PFSK-1 (cell line): ENCODE results near the gene IFNL2.

Experiments used
- POLR2AphosphoS5 ChIP-seq: IDR thresholded peaks from 2 replicates; pipeline ENCODE4 v1.6.1; 2012; ENCODE audit warnings: low read depth, mild to moderate bottlenecking, control low read depth, low read length, moderate library complexity
- REST ChIP-seq, 2 experiments: IDR thresholded peaks; 2 replicates each; pipeline versions ENCODE4 v1.6.1 to v1.8.0; 2011 to 2012; ENCODE audit warnings: low read depth in 2 of 2, low read length in 2 of 2, control low read depth in 1 of 2, inconsistent platforms in 1 of 2, mild to moderate bottlenecking in 1 of 2, moderate library complexity in 1 of 2; ENCODE audit not compliant: insufficient read depth in 1 of 2
- SIN3A ChIP-seq: IDR thresholded peaks from 2 replicates; pipeline ENCODE4 v1.6.1; 2012; ENCODE audit warnings: mild to moderate bottlenecking, low read length, moderate library complexity, borderline replicate concordance; ENCODE audit not compliant: insufficient read depth
- TAF1 ChIP-seq: IDR thresholded peaks from 2 replicates; pipeline ENCODE4 v1.6.1; 2012; ENCODE audit warnings: low read length, control low read depth, borderline replicate concordance; ENCODE audit not compliant: insufficient read depth

DNA sequence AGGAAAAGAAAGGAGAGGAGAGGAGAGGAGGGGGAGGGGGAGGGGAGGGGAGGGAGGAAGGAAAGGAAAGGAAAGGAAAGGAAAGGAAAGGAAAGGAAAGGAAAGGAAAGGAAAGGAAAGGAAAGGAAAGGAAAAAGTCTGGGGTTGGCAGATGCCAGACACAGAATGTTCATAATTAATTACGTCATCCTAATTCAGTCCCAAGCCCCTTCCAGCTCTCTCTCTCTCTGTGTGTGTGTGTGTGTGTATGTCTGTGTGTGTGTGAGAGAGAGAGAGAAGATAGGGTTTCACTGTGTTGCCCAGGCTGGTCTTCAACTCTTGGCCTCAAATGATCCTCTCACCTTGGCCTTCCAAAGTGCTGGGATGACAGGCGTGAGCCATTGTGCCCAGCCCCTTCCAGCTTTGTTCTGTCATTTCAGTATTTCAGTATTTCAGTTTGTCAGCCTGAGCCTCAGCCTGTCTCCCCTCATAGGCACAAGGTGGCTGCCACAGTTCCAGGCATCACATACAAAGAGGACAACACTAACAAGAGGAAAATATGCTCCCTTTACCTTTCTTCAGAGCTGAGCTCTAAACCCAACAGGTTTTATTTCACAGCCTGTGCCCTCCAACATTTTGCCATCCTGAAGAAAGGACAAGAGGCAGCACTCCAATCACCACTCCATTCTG lies 38.0 kb upstream of the IFNL2 start:
- TF ChIP-seq REST (IDR thresholded peaks at IDR 0.05; ENCODE audit: insufficient read depth in 1 of 2, low read depth in 2 of 2, low read length in 2 of 2), result no peak
- no peak for TF ChIP-seq SIN3A
- no peak for TF ChIP-seq TAF1
- TF ChIP-seq POLR2AphosphoS5, result no peak
